ENCODE results near the gene PCK1. TPM values are rescaled to one million over a fixed set of nuclear protein-coding genes. Genes with fewer than 3 reads are reported as not detected.
A peak's percentile ranks its signal among the peaks of the same experiment; 100 is the strongest.

PCK1 gene
- total and polyA plus RNA-seq, 2 of the 13 experiments (the other 11 are each of a cell fraction or from before 2014, with no cell fraction given): 6.5 to 12.6 TPM

DNA sequence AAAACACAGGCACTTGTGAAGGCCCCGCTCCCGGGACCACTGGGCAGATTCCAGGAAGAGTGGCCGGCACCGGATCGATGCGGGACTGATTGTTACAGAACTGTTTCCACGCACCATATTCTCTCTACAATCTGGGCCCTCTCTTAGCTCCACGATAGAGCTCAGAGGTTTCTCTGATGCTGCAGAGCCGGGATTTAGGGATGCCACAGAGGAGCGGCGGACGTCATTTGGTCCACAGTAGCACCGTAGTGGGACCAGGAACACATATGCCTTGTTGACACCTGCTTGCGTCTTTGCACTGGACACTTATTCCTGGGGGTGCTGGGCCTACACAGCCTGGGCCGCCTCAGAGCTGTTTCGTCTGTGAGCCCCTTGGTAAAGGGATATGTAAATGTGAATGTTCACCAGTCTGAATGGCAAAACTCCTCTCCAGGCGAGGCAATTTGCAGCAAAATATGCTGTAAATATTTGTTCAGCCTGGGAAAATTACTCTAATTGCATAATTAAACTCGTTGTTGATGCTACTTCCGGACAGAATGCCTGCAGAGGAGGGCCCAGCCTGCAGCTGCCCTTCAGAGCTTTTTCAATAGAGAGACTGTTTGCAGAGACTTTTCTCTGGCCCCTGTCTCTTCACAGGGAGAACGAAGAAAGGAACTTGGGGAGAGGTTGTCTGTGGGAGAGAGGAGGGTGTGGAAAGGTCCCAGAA, 9.4 kb downstream of the PCK1 start (continued):
- TF ChIP-seq, protein P1, sequence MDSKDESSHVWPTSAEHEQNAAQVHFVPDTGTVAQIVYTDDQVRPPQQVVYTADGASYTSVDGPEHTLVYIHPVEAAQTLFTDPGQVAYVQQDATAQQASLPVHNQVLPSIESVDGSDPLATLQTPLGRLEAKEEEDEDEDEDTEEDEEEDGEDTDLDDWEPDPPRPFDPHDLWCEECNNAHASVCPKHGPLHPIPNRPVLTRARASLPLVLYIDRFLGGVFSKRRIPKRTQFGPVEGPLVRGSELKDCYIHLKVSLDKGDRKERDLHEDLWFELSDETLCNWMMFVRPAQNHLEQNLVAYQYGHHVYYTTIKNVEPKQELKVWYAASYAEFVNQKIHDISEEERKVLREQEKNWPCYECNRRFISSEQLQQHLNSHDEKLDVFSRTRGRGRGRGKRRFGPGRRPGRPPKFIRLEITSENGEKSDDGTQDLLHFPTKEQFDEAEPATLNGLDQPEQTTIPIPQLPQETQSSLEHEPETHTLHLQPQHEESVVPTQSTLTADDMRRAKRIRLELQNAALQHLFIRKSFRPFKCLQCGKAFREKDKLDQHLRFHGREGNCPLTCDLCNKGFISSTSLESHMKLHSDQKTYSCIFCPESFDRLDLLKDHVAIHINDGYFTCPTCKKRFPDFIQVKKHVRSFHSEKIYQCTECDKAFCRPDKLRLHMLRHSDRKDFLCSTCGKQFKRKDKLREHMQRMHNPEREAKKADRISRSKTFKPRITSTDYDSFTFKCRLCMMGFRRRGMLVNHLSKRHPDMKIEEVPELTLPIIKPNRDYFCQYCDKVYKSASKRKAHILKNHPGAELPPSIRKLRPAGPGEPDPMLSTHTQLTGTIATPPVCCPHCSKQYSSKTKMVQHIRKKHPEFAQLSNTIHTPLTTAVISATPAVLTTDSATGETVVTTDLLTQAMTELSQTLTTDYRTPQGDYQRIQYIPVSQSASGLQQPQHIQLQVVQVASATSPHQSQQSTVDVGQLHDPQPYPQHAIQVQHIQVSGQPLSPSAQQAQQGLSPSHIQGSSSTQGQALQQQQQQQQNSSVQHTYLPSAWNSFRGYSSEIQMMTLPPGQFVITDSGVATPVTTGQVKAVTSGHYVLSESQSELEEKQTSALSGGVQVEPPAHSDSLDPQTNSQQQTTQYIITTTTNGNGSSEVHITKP (CRISPR knock-in tag; IDR thresholded peaks at IDR 0.05; ENCODE audit: low read depth): no peak
- no peak for TF ChIP-seq ZNF652 (CRISPR knock-in tag; IDR thresholded peaks at IDR 0.05; ENCODE audit: borderline replicate concordance, low read depth)
- TF ChIP-seq ATF1 (CRISPR knock-in tag; IDR thresholded peaks at IDR 0.05): no peak
- TF ChIP-seq ZNF260 (CRISPR knock-in tag; IDR thresholded peaks at IDR 0.05; ENCODE audit: borderline replicate concordance, low read depth): no peak
- TF ChIP-seq NFATC3 (CRISPR knock-in tag; IDR thresholded peaks at IDR 0.05): no peak
- TF ChIP-seq, protein P2, sequence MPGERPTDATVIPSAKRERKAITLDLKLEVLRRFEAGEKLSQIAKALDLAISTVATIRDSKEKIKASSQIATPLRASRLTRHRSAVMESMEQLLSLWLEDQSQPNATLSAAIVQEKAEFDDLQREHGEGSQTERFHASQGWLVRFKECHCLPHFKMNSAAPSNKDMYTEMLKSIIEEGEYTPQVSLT (CRISPR knock-in tag; IDR thresholded peaks at IDR 0.05; ENCODE audit: borderline replicate concordance, low read depth): no peak
- no peak for TF ChIP-seq ZNF589 (CRISPR knock-in tag; conservative IDR thresholded peaks at IDR 0.05)
- no peak for TF ChIP-seq JUN (CRISPR knock-in tag; IDR thresholded peaks at IDR 0.05)
- no peak for TF ChIP-seq ZNF75D (CRISPR knock-in tag; IDR thresholded peaks at IDR 0.05; ENCODE audit: borderline replicate concordance)
- no peak for TF ChIP-seq RELA (CRISPR knock-in tag; IDR thresholded peaks at IDR 0.05)
- TF ChIP-seq ZNF891 (CRISPR knock-in tag; IDR thresholded peaks at IDR 0.05): 0 out of 2 replicates have a peak, but pooled peaks have one; percentile 37
- no peak for TF ChIP-seq SMAD9 (CRISPR knock-in tag; IDR thresholded peaks at IDR 0.05)
- no peak; the same call in 1 of the 2 replicates for TF ChIP-seq TBX2 (CRISPR knock-in tag; IDR thresholded peaks at IDR 0.05; ENCODE audit: borderline replicate concordance)
- TF ChIP-seq, protein P3, sequence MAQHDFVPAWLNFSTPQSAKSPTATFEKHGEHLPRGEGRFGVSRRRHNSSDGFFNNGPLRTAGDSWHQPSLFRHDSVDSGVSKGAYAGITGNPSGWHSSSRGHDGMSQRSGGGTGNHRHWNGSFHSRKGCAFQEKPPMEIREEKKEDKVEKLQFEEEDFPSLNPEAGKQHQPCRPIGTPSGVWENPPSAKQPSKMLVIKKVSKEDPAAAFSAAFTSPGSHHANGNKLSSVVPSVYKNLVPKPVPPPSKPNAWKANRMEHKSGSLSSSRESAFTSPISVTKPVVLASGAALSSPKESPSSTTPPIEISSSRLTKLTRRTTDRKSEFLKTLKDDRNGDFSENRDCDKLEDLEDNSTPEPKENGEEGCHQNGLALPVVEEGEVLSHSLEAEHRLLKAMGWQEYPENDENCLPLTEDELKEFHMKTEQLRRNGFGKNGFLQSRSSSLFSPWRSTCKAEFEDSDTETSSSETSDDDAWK (CRISPR knock-in tag; IDR thresholded peaks at IDR 0.05): no peak
- TF ChIP-seq NFIC (IDR thresholded peaks at IDR 0.05; ENCODE audit: low read length): 0 out of 2 replicates have a peak, but pooled peaks have one; percentile 8
- TF ChIP-seq RFX3 (CRISPR knock-in tag; IDR thresholded peaks at IDR 0.05): no peak
- no peak for TF ChIP-seq ETV6 (CRISPR knock-in tag; conservative IDR thresholded peaks at IDR 0.05)
- no peak for TF ChIP-seq NR2F6 (IDR thresholded peaks at IDR 0.05)
- no peak for TF ChIP-seq NR2F6 (CRISPR knock-in tag; IDR thresholded peaks at IDR 0.05)
- TF ChIP-seq ZNF124 (CRISPR knock-in tag; IDR thresholded peaks at IDR 0.05): no peak
- TF ChIP-seq GFI1 (CRISPR knock-in tag; IDR thresholded peaks at IDR 0.05; ENCODE audit: borderline replicate concordance): no peak
- TF ChIP-seq ZNF709 (CRISPR knock-in tag; IDR thresholded peaks at IDR 0.05): no peak
- TF ChIP-seq, protein P4, sequence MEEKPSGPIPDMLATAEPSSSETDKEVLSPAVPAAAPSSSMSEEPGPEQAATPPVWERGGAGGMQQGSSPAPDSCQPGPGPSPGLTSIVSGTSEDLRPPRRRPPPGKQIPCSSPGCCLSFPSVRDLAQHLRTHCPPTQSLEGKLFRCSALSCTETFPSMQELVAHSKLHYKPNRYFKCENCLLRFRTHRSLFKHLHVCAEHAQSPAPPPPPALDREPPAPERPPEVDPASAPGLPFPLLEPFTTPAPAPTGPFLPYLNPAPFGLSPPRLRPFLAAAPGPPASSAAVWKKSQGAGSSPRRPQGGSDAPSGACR (CRISPR knock-in tag; IDR thresholded peaks at IDR 0.05): no peak
- TF ChIP-seq ZNF572 (CRISPR knock-in tag; IDR thresholded peaks at IDR 0.05): peak; percentile 77; the same call in 1 of the 2 replicates
- TF ChIP-seq ZNF33B (CRISPR knock-in tag; IDR thresholded peaks at IDR 0.05): no peak
- TF ChIP-seq ZBTB20 (CRISPR knock-in tag; IDR thresholded peaks at IDR 0.05; ENCODE audit: borderline replicate concordance, low read depth): no peak
